GM23338 (cell line): Measurements from ENCODE around the gene CYP4F22. TPM values are rescaled to one million over a fixed set of nuclear protein-coding genes. Genes with fewer than 3 reads are reported as not detected.

Source experiments
- ATAC-seq: fragments of 200-7000 bp; cut with Tn5 transposase; 3 replicates; pipeline ENCODE4 v1.9.1; 2020
- DNase-seq: peaks from one replicate; pipeline ENCODE4 v3.0.0-alpha.2; 2015; ENCODE audit warnings: low spot score
- H2AFZ ChIP-seq: fragments of 200-600 bp; sonication (generic); 2 replicates; pipeline ENCODE4 v1.8.0; 2016; ENCODE audit warnings: antibody characterized with exemption, mild to moderate bottlenecking, moderate library complexity
- H3F3A ChIP-seq: fragments of 200-600 bp; sonication (generic); replicated peaks from 2 replicates; pipeline ENCODE4 v1.8.0; 2017; ENCODE audit warnings: antibody characterized with exemption, mixed run types, low read depth
- H3K27ac ChIP-seq: fragments of 200-600 bp; sonication (generic); 2 replicates; pipeline ENCODE4 v1.6.1; 2016; ENCODE audit warnings: low read depth
- H3K27me3 ChIP-seq: fragments of 200-600 bp; sonication (generic); 2 replicates; pipeline ENCODE4 v1.8.0; 2016; ENCODE audit warnings: mild to moderate bottlenecking, mixed run types, moderate library complexity; ENCODE audit not compliant: insufficient read depth
- H3K36me3 ChIP-seq: fragments of 200-600 bp; sonication (generic); 2 replicates; pipeline ENCODE4 v1.8.0; 2016; ENCODE audit warnings: mild to moderate bottlenecking; ENCODE audit not compliant: insufficient read depth
- H3K4me1 ChIP-seq: fragments of 200-600 bp; sonication (generic); 2 replicates; pipeline ENCODE4 v1.8.0; 2016; ENCODE audit warnings: mild to moderate bottlenecking, moderate library complexity; ENCODE audit not compliant: insufficient read depth
- H3K4me2 ChIP-seq: fragments of 200-600 bp; sonication (generic); 2 replicates; pipeline ENCODE4 v1.7.1; 2017; ENCODE audit warnings: mixed run types
- H3K4me3 ChIP-seq: fragments of 200-600 bp; sonication (generic); 2 replicates; pipeline ENCODE4 v1.6.1; 2016; ENCODE audit warnings: mixed run types
- H3K79me2 ChIP-seq: fragments of 200-600 bp; sonication (generic); replicated peaks from 2 replicates; pipeline ENCODE4 v1.8.0; 2017; ENCODE audit warnings: mild to moderate bottlenecking; ENCODE audit not compliant: insufficient read depth
- H3K9me2 ChIP-seq: fragments of 200-600 bp; sonication (generic); 2 replicates; pipeline ENCODE4 v1.8.0; 2017; ENCODE audit not compliant: insufficient read depth
- H4K20me1 ChIP-seq: fragments of 200-600 bp; sonication (generic); replicated peaks from 2 replicates; pipeline ENCODE4 v1.8.0; 2017; ENCODE audit warnings: mild to moderate bottlenecking; ENCODE audit not compliant: insufficient read depth
- H3K27ac Mint-ChIP-seq: 2 replicates; pipeline ENCODE4 v1.8.0; 2020; ENCODE audit warnings: inconsistent platforms, mild to moderate bottlenecking, moderate library complexity, mixed read lengths
- H3K27me3 Mint-ChIP-seq: 3 replicates; pipeline ENCODE4 v1.8.0; 2022; ENCODE audit warnings: low read depth, mild to moderate bottlenecking, moderate library complexity, mixed read lengths, inconsistent platforms; ENCODE audit not compliant: insufficient read depth, poor library complexity
- H3K36me3 Mint-ChIP-seq: 3 replicates; pipeline ENCODE4 v1.8.0; 2021; ENCODE audit warnings: low read depth, mild to moderate bottlenecking, inconsistent platforms, moderate library complexity, mixed read lengths
- H3K4me1 Mint-ChIP-seq: 3 replicates; pipeline ENCODE4 v1.8.0; 2020; ENCODE audit warnings: mild to moderate bottlenecking, inconsistent platforms, mixed read lengths
- H3K4me3 Mint-ChIP-seq: 3 replicates; pipeline ENCODE4 v1.8.0; 2021; ENCODE audit warnings: moderate library complexity, mild to moderate bottlenecking, inconsistent platforms, mixed read lengths
- H3K9me3 Mint-ChIP-seq: 3 replicates; pipeline ENCODE4 v1.8.0; 2020; ENCODE audit warnings: moderate library complexity, mild to moderate bottlenecking, inconsistent platforms, mixed read lengths
- CREB1 ChIP-seq: fragments of 250-450 bp; sonication (Bioruptor Pico); IDR thresholded peaks from 2 replicates; pipeline ENCODE4 v1.5.0; 2020; ENCODE audit warnings: low read depth, mild to moderate bottlenecking, moderate library complexity
- ETS1 ChIP-seq: IDR thresholded peaks from 2 replicates; pipeline ENCODE4 v1.6.1; 2016; ENCODE audit warnings: antibody characterized with exemption
- EZH2 ChIP-seq: fragments of 200-600 bp; sonication (generic); IDR thresholded peaks from one replicate; pipeline ENCODE4 v1.8.0; 2017; ENCODE audit warnings: antibody characterized with exemption, mild to moderate bottlenecking, low read depth; ENCODE audit not compliant: unreplicated experiment
- EZH2phosphoT487 ChIP-seq: fragments of 200-600 bp; sonication (generic); IDR thresholded peaks from one replicate; pipeline ENCODE4 v1.8.1; 2018; ENCODE audit warnings: antibody characterized with exemption; ENCODE audit not compliant: unreplicated experiment
- JUNB ChIP-seq: IDR thresholded peaks from one replicate; pipeline ENCODE4 v1.6.1; 2016; ENCODE audit warnings: antibody characterized with exemption; ENCODE audit not compliant: unreplicated experiment
- NANOG ChIP-seq: IDR thresholded peaks from 2 replicates; pipeline ENCODE4 v1.6.1; 2016; ENCODE audit warnings: antibody characterized with exemption, borderline replicate concordance
- POLR2AphosphoS5 ChIP-seq: IDR thresholded peaks from 2 replicates; pipeline ENCODE4 v1.6.1; 2016; ENCODE audit warnings: antibody characterized with exemption, low read depth
- REST ChIP-seq: IDR thresholded peaks from one replicate; pipeline ENCODE4 v1.6.1; 2018; ENCODE audit warnings: antibody characterized with exemption; ENCODE audit not compliant: unreplicated experiment
- STAT1 ChIP-seq: IDR thresholded peaks from one replicate; pipeline ENCODE4 v1.6.1; 2016; ENCODE audit warnings: antibody characterized with exemption; ENCODE audit not compliant: unreplicated experiment
- ZNF114 ChIP-seq: fragments of 250-450 bp; sonication (Bioruptor Pico); IDR thresholded peaks from 2 replicates; pipeline ENCODE4 v1.5.0; 2020; ENCODE audit warnings: mild to moderate bottlenecking, moderate library complexity
- ZNF331 ChIP-seq: fragments of 250-450 bp; sonication (Bioruptor Pico); IDR thresholded peaks from 2 replicates; pipeline ENCODE4 v1.5.0; 2020; ENCODE audit warnings: low read depth, mild to moderate bottlenecking, moderate library complexity
- polyA plus RNA-seq: library from polyadenylated mRNA; unstranded; fragments of >200 nt; fragmentation: Nextera tagmentation; extraction: Ambion mirVana; gene quantifications from 2 replicates; pipeline ENCODE4 v1.2.1, GENCODE V29; 2016
- total RNA-seq: library from RNA; depleted of rRNA; stranded (reverse); fragments of >200 nt; shearing (Covaris generic); gene quantifications from 2 replicates; pipeline ENCODE4 v1.2.3, GENCODE V29; 2014
- TF ChIP-seq, protein P1 (sequence below), 2 experiments: fragments of 200-600 bp in 1 of 2; sonication (generic) in 1 of 2; conservative IDR thresholded peaks; 2 replicates each; pipeline versions ENCODE4 v1.5.1 to v1.6.1; 2016 to 2017; ENCODE audit warnings: antibody characterized with exemption in 2 of 2, low read depth in 2 of 2, mild to moderate bottlenecking in 2 of 2, moderate library complexity in 1 of 2
- TF ChIP-seq, protein P2 (sequence below): fragments of 250-450 bp; sonication (Bioruptor Pico); IDR thresholded peaks from 2 replicates; pipeline ENCODE4 v1.5.0; 2020; ENCODE audit warnings: mild to moderate bottlenecking, moderate library complexity

Gene CYP4F22
- total and polyA plus RNA-seq, 2 experiments from 2014 or later = 0.24 to 1.5 TPM

DNA sequence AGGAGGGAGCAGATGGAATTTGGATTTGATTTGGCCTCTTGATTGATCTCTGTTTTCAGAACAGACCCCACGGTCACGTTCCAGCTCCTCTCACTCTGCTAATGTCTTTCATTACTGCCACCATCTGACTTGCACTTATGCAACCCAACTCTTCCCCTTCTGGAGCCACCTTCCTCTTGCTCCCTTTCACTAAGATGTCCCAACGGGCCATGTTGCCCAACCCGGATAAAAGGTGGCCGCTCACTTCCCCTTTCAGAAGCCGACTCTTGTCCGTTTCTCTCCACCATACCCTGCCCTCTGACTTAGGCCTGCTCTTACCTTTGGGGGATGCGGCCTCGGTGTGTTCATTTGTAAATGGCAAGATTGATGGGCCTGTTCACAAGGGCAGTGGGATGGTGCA is 79.3 kb downstream of the CYP4F22 start:
- ATAC-seq = no peak

More for the DNA sequence above, 79.3 kb downstream of the CYP4F22 start:
- H3K9me2 ChIP-seq = no peaks in the 10 kb centered on the region
- H3K4me1 Mint-ChIP-seq = no peaks in the 10 kb centered on the region
- H3K27me3 Mint-ChIP-seq = peaks cover 3% of the 10 kb centered on the region
- no peaks in the 10 kb centered on the region for H3K4me1 ChIP-seq
- no peak overlapping the region for H3K4me3 ChIP-seq
- no peaks in the 10 kb centered on the region for H3K27me3 ChIP-seq
- H4K20me1 ChIP-seq = no peaks in the 10 kb centered on the region
- H3K9me3 Mint-ChIP-seq = peaks cover 95% of the 10 kb centered on the region
- H3K4me3 Mint-ChIP-seq = no peak overlapping the region
- H3K79me2 ChIP-seq = no peaks in the 10 kb centered on the region
- H3K36me3 Mint-ChIP-seq = peaks cover 42% of the 10 kb centered on the region
- DNase-seq = no peak
- H3F3A ChIP-seq = no peaks in the 10 kb centered on the region
- no peak overlapping the region for H3K27ac ChIP-seq
- H3K27ac Mint-ChIP-seq = no peak overlapping the region
- H2AFZ ChIP-seq = no peak overlapping the region
- H3K36me3 ChIP-seq = no peaks in the 10 kb centered on the region; the same call in 1 of the 2 replicates
- TF ChIP-seq CREB1 (CRISPR knock-in tag) (no peak), POLR2AphosphoS5 (no peak), EZH2phosphoT487 (no peak), ETS1 (no peak), REST (no peak), ZNF114 (CRISPR knock-in tag) (no peak), EZH2 (no peak), STAT1 (no peak), ZNF331 (CRISPR knock-in tag) (no peak), JUNB (no peak), NANOG (no peak)
- TF ChIP-seq, protein P1, sequence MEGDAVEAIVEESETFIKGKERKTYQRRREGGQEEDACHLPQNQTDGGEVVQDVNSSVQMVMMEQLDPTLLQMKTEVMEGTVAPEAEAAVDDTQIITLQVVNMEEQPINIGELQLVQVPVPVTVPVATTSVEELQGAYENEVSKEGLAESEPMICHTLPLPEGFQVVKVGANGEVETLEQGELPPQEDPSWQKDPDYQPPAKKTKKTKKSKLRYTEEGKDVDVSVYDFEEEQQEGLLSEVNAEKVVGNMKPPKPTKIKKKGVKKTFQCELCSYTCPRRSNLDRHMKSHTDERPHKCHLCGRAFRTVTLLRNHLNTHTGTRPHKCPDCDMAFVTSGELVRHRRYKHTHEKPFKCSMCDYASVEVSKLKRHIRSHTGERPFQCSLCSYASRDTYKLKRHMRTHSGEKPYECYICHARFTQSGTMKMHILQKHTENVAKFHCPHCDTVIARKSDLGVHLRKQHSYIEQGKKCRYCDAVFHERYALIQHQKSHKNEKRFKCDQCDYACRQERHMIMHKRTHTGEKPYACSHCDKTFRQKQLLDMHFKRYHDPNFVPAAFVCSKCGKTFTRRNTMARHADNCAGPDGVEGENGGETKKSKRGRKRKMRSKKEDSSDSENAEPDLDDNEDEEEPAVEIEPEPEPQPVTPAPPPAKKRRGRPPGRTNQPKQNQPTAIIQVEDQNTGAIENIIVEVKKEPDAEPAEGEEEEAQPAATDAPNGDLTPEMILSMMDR (conservative IDR thresholded peaks at IDR 0.05; ENCODE audit: low read depth in 2 of 2) = no peak
- TF ChIP-seq, protein P2, sequence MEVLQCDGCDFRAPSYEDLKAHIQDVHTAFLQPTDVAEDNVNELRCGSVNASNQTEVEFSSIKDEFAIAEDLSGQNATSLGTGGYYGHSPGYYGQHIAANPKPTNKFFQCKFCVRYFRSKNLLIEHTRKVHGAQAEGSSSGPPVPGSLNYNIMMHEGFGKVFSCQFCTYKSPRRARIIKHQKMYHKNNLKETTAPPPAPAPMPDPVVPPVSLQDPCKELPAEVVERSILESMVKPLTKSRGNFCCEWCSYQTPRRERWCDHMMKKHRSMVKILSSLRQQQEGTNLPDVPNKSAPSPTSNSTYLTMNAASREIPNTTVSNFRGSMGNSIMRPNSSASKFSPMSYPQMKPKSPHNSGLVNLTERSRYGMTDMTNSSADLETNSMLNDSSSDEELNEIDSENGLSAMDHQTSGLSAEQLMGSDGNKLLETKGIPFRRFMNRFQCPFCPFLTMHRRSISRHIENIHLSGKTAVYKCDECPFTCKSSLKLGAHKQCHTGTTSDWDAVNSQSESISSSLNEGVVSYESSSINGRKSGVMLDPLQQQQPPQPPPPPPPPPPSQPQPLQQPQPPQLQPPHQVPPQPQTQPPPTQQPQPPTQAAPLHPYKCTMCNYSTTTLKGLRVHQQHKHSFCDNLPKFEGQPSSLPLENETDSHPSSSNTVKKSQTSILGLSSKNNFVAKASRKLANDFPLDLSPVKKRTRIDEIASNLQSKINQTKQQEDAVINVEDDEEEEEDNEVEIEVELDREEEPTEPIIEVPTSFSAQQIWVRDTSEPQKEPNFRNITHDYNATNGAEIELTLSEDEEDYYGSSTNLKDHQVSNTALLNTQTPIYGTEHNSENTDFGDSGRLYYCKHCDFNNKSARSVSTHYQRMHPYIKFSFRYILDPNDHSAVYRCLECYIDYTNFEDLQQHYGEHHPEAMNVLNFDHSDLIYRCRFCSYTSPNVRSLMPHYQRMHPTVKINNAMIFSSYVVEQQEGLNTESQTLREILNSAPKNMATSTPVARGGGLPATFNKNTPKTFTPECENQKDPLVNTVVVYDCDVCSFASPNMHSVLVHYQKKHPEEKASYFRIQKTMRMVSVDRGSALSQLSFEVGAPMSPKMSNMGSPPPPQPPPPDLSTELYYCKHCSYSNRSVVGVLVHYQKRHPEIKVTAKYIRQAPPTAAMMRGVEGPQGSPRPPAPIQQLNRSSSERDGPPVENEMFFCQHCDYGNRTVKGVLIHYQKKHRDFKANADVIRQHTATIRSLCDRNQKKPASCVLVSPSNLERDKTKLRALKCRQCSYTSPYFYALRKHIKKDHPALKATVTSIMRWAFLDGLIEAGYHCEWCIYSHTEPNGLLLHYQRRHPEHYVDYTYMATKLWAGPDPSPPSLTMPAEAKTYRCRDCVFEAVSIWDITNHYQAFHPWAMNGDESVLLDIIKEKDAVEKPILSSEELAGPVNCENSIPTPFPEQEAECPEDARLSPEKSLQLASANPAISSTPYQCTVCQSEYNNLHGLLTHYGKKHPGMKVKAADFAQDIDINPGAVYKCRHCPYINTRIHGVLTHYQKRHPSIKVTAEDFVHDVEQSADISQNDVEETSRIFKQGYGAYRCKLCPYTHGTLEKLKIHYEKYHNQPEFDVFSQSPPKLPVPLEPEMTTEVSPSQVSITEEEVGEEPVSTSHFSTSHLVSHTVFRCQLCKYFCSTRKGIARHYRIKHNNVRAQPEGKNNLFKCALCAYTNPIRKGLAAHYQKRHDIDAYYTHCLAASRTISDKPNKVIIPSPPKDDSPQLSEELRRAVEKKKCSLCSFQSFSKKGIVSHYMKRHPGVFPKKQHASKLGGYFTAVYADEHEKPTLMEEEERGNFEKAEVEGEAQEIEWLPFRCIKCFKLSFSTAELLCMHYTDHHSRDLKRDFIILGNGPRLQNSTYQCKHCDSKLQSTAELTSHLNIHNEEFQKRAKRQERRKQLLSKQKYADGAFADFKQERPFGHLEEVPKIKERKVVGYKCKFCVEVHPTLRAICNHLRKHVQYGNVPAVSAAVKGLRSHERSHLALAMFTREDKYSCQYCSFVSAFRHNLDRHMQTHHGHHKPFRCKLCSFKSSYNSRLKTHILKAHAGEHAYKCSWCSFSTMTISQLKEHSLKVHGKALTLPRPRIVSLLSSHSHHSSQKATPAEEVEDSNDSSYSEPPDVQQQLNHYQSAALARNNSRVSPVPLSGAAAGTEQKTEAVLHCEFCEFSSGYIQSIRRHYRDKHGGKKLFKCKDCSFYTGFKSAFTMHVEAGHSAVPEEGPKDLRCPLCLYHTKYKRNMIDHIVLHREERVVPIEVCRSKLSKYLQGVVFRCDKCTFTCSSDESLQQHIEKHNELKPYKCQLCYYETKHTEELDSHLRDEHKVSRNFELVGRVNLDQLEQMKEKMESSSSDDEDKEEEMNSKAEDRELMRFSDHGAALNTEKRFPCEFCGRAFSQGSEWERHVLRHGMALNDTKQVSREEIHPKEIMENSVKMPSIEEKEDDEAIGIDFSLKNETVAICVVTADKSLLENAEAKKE (CRISPR knock-in tag) = no peak
- H3K4me2 ChIP-seq = no peak overlapping the region
